ENCODE measurements around the gene LUZP1. TPM values are rescaled to one million over a fixed set of nuclear protein-coding genes. Genes with fewer than 3 reads are reported as not detected.

LUZP1 gene
- total RNA-seq, 1 donor from 2014 or later = 17.1 TPM

DNA sequence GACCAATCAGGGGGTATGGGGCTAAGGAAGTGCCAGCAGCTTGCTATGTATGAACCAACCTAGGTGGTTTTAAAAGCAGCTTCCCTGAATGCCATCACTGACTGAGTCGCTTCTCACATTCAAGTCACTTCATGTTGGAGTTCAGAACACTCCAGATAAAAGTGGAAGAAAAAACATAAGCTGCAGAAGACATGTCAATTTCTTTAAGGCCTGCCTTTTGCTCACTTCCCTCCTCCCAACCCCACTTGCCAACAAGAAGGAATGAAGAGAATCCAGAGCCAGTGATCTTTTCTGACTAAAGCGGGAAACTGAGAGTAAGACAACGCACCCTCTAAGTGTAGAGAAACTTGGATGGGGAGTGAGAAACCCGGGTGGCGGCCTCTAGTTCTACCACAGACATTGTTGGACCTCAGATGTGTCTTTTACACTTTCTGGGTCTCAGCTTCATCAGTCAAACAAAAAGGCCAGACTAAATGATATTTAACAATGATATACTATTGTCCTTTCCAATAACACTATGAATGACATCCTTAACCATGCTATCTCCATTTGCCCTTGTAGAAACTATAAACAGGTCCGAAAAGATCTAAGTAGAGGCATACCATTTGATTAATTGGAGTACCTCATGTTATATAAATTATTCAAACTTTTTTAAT is 54.1 kb downstream of the LUZP1 start:
- peak; percentile 29 for ATAC-seq

- ATAC-seq = no peak
Measured at GRCh38 chr1:23111600-23112535, 56.8 kb downstream of the LUZP1 start.

- ATAC-seq = no peak
Measured at GRCh38 chr1:23110391-23110790, 58.3 kb downstream of the LUZP1 start.

DNA sequence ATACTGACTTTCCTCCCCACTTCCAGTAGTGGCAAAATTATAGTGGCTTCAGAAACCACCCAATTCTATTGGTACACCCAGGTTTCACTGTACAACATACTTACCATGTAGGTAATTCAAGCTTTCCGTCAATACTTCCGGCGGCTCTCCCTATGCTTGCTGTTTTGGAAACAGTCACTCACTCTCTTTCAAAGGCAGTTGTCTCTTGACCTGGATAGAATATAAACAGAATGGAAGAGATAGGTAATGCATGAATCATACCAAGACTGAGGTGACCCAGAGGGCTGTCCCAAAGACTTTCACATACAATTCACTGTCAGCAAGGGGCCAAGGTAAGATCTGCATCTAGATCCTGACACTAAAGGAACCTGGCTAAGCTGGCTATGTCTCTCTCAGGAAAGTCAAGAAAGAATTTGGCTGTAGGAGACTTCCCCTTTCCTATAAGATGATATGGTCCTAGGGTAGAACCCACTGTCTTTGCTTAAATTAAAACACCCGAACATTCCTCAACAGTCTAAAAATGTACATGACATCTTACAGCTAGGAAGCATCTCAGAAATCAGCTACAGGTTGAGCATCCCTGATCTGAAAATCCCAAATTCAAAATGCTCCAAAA is 59.6 kb downstream of the LUZP1 start:
- no peak for ATAC-seq

GRCh38 chr1:23103001-23103889 is 65.4 kb downstream of the LUZP1 start:
- ATAC-seq = peak; percentile 40

- peak; percentile 10 for ATAC-seq
Measured at GRCh38 chr1:23102289-23102688, 66.4 kb downstream of the LUZP1 start.

DNA sequence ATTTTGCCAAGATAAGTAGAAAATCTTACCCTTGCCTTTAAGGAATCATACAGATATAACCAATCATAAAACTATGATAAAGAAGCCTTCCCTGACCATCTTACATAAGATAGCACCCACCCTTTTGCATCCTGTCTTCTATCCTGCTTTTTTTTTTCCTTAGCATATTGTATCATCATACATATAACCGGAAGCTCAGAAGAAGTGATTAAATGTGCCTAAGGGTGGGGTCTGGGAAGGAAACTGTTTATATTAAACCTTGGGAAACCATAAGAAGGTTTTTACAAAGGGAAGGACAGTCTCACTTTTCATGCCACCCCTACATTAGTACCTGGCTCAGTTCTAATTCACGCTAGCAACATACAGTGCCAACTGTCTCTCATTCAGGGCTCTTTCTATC is 66.8 kb downstream of the LUZP1 start:
- no peak for ATAC-seq

DNA sequence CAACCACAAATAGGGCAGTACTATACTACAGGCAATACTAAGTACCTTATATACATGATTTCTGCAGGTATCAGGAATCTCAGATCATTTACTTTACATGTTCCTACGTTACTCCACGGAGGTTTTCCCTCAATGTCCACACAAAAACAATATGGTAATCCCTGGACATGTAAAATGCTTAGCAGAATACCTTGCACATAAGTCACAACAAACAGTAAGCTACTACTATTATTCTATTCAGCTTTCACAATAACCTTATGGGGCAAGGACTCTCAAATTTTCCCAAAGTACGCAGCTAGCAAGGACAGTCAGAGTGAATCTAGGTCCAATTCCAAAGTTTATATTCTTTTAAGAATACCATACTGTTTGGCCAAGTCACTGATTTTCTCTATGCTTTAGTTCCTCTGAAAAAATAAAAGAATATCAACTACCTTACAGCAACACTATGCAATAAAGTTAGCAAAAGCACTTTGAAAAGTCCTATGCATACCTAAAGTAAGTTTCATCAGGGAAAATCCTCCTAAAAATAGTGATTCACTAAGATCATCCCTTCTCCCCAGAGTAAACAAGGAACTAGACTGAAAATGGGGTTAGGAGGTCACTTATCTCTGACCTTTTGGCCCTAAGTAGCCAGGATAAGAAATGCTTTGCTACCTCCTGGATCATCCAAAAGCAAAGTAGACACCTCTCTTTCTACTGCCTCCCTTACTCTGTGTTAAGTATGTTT is 67.4 kb downstream of the LUZP1 start:
- ATAC-seq = no peak

DNA sequence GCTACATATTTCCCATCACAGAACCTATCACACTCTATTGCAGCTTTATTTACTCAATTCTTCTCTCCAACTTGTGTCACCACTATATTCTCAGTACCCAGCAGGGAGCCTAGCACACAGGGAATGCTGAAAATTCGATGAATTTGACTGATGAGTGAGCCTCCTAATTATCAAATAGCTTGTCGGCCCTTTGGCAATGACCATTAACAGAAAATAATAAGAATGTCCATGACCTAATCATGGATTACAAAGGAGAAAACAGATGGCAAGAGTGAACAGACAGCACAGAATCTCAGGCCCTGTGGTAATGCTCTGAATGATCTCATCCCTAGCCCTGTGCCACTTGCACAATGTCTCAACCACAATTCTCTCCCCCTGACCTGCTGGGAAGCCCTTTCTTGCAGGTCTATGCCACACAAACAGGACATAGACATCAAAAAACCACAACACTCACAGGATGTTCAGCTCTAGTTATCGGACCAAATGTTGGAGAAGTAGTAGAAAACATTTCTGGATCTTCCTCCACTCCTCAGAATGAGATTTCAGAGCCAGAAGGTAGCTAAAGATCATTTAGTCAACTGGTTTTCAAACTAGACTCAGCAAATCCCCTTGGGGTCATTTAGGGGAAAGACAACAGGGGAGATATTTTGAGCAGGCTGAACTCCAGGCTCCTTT is 68.4 kb downstream of the LUZP1 start:
- peak; percentile 33 for ATAC-seq

DNA sequence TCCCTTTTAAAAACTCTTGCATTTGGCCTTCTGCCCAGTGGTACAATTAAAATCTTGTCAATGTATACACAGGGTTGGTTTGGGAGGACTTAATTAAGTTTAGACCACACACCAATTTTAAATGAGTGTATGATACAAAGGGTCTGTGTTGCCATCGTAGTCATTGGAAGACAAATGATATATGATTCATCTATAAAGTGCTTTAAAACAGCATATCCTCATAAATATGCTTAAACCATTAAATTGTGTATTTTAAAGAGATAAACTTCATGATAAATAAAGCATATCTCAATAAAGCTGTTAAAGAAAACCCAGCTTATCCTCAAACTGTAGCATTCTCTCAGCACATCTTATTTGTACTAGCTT is 69.5 kb downstream of the LUZP1 start:
- ATAC-seq = no peak

DNA sequence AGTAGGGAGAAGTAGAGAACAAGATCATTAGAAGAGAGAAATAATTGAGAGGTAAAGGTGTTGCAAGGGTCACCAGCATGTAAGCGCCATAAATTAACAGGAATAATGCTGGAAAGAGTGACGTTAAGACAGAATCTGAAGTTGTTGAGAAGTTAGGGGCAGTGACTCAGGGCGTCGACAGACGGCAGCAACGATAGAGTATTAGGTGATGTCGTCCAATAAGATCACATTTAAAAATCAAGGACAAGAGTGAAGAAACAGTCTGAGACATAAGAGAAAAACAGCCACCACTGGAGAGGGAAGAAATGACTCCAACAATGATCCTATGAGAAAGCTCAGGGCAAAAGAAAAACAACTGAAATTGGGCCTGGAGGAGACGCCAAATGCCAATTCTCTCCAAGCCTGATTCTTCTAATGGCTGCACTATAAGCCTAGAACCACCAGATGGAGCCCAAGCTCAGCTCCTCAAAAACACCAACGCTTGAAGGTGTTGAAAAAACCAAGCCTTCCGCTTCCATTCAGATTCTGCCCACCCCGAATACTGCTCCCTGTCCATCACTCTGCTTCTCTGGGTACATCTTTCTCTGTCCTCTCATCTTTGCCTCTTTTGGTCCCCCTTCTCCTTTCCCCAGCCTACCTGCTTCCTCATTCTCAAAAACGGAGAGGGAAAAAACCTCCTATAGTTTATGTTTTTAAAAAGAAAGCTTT is 70.0 kb downstream of the LUZP1 start:
- peak; percentile 63 for ATAC-seq

DNA sequence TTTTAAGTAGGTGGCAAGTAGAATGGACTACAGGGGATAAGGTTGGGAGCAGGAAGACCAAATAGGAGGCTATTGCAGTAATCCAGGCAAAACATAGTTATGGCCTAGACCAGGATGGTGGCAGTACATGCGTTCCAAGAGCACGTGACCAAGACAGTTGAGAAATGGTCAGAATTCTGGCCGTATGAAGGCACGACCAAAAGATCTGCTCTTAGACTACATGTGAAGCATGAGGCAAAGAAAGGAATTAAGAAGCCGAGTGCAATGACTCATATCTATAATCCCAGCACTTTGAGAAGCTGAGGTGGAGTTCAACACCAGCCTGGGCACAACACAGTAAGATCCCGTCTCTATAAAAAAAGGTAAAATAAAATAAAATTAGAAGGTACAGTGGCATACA is 71.3 kb downstream of the LUZP1 start:
- peak; percentile 42 for ATAC-seq

DNA sequence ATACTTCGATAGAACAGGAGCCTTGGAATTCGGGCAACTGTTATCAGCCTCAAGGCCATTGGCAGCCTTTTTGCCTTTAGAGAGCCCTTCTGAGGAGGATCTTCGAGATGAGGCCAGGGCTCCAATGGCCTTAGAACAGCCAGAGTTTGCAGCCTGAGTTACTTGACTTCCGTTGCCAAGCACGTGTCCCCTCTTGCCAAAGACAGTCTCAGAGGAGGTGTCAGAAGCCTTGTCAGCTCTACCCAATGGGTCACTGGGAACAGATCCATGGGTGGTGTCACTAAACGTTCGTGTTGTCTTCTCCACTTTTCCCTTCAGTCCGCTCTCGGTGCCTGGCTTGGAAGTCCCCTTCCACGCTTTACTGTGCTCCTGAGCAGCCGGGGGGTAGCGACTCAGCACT is 76.2 kb downstream of the LUZP1 start:
- ATAC-seq = no peak

DNA sequence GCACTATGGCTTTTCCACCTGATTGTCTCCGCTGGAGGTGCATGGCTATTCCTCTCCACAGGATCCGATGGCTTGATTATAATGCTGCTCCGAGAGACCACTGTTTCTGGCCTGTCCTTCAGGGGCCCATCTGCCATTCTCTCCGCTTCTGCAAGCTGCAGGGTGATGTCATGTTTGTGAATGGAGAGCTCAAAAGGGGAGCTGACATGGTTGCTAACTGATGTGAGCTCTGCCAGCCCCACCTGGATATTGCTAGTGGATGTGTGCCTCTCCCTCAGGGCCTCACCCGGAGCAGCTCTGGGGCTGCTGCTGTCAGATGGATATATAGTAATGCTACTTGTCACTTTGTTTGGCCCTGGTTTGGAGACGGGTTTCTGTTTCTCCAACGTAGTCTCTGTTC is 77.1 kb downstream of the LUZP1 start:
- no peak for ATAC-seq

DNA sequence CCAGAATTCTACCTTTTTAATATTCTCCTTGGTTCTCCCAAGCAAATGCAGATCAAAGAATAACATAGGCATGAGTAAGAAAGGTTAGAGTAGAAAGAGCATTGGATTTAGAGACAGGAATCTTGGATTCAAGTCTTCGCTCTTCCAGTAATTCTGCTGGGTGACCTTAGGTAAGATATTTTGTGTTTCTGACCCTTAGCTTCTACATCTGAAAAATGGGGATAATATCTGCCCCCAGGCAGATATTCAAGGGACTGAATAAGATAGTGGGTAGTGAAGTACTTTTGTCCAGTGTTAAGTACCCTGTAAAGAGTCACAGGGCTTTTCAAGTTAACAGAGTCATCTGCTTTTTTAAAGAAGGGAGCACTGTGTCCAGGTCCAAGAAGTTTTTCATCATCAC is 78.6 kb downstream of the LUZP1 start:
- ATAC-seq = no peak

- no peak for ATAC-seq
Measured at GRCh38 chr1:23088027-23088426, 80.6 kb downstream of the LUZP1 start.

DNA sequence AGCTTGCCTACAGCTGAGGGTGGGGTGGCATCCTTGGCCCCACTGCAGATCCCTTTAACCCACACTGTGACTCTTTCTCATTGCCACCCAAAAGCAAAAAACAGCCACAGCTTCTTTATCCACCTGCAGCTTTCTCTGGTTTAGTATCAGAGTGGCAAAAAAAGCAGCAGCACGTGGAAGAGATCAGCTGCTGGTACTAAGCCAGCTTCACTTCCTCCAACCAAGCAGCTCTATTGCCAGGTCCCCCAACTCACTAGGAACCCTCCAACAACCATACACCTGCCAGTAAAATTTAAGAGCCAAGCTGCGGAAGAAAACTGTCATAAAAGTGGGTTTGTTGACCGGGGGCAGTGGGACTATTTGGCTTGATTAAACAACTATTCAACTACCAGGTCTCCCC is 83.0 kb downstream of the LUZP1 start:
- no peak for ATAC-seq

GRCh38 chr1:23084880-23085279 is 83.8 kb downstream of the LUZP1 start:
- no peak for ATAC-seq

DNA sequence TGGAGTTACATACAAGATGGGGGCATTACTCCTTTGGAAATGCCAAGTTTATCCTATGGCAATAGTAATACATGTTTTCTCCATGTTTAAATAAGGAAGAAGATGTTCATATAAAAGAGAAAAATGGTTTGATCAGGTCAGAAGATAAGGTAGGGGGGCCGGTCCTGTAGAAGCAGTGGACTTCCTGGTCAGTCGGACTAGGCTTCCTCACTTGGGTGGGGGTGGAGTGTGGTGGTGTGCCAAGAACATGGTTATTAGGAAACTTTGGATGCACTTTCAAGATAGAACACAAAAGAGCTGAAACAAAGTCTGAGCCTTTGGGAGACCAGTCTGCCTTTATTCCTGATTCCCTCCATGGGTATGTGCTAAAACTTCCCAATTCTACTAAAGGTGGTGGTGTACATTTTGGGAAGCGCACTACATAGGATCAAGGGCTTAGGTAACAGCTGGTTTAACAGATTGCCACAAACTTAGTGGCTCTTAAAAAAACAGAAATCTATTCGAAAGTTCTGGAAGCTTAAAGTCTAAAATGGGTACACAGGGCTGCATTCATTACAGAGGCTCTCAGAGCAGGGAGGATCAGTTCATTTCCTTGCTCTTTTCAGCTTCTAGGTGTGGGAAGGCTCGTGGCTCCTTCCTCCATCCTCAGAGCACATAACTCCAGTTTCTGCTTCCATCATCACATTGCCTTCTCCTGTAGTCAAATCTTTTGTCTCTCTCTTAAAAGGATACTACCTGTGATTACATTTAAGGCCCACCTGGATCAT is 84.8 kb downstream of the LUZP1 start:
- no peak for ATAC-seq

GRCh38 chr1:23081376-23081775 is 87.3 kb downstream of the LUZP1 start:
- no peak for ATAC-seq
